ENCODE measurements around the gene NCAPG. TPM values are rescaled to one million over a fixed set of nuclear protein-coding genes. Genes with fewer than 3 reads are reported as not detected.

The NCAPG gene
- total and polyA plus RNA-seq, 2 donors from 2014 or later, result 0.19 to 0.91 TPM

DNA sequence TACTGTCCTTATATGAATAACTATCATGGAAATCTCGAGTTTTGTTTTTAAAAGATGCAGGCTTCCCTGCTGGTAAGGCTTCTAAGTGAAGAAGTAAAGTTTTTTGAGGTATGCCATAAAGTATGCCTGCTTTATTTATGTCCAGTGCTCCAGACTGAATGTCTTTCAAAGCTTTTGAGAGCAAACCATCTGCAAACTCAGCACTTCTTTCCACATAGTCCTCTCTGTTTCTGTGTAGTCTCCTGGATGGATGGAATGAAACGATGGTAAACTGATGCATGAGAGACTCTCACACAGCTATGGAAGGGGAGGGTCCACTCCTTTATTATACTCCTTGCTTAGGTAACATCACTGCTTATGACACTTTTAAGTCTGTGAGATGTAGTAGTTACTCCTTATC, 73.7 kb downstream of the NCAPG start:
- no peak overlapping the region for H3K27ac ChIP-seq (ENCODE audit: low read depth in 2 of 2, low read length in 2 of 2)
- DNase-seq (no peak), FAIRE-seq (no peak)
- H3K9me3 ChIP-seq (ENCODE audit: control insufficient read depth in 2 of 3, insufficient read depth in 1 of 3, low read length in 3 of 3), result no peaks in the 10 kb centered on the region
- H3K9ac ChIP-seq (ENCODE audit: low read length in 3 of 3), result no peak overlapping the region
- peaks cover 0 to 3% (median 0%) of the 10 kb centered on the region in 3 donors for H3K36me3 ChIP-seq (ENCODE audit: control insufficient read depth in 2 of 3, insufficient read depth in 3 of 3, low read length in 3 of 3)
- TF ChIP-seq, protein P1, sequence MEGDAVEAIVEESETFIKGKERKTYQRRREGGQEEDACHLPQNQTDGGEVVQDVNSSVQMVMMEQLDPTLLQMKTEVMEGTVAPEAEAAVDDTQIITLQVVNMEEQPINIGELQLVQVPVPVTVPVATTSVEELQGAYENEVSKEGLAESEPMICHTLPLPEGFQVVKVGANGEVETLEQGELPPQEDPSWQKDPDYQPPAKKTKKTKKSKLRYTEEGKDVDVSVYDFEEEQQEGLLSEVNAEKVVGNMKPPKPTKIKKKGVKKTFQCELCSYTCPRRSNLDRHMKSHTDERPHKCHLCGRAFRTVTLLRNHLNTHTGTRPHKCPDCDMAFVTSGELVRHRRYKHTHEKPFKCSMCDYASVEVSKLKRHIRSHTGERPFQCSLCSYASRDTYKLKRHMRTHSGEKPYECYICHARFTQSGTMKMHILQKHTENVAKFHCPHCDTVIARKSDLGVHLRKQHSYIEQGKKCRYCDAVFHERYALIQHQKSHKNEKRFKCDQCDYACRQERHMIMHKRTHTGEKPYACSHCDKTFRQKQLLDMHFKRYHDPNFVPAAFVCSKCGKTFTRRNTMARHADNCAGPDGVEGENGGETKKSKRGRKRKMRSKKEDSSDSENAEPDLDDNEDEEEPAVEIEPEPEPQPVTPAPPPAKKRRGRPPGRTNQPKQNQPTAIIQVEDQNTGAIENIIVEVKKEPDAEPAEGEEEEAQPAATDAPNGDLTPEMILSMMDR (IDR thresholded peaks at IDR 0.05; ENCODE audit: borderline replicate concordance, extremely low read depth, insufficient read depth), result no peak
- H3K4me3 ChIP-seq (ENCODE audit: low read length in 3 of 3), result no peak overlapping the region
- H3K27me3 ChIP-seq (ENCODE audit: control insufficient read depth, insufficient read depth, low read length), result no peaks in the 10 kb centered on the region
- intact Hi-C loops (cut with DNase I), result no loop called here
- no peaks in the 10 kb centered on the region for H3K4me1 ChIP-seq (ENCODE audit: control insufficient read depth in 2 of 3, insufficient read depth in 2 of 3, low read depth in 1 of 3, low read length in 3 of 3)

- intact Hi-C loops (cut with DNase I), result no loop called here
- H3K27me3 ChIP-seq (ENCODE audit: control insufficient read depth, insufficient read depth, low read length), result no peaks in the 10 kb centered on the region
Observed at GRCh38 chr4:17889692-17890091, 78.9 kb downstream of the NCAPG start.

DNA sequence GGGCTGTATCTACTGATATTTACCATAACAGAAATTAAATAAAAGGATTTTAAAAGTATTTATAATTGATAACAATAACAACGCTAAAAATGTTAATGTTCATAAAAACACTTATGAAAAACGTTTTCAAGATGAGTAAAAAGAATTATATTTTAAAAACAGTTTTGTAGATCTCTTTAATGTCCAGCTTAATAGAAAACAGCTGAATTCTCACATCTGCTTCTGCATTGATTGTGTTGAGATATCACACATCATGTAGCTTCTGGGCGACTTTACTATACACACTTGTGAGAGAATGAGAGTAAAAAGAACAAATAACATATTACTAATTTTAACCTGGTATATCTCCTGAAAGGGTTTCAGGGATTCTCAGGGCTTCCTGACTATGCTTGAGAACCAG, 83.6 kb downstream of the NCAPG start:
- no peak overlapping the region for H3K4me3 ChIP-seq (ENCODE audit: low read length in 3 of 3)
- H3K27me3 ChIP-seq (ENCODE audit: control insufficient read depth, insufficient read depth, low read length), result no peaks in the 10 kb centered on the region
- no peaks in the 10 kb centered on the region for H3K4me1 ChIP-seq (ENCODE audit: control insufficient read depth in 2 of 3, insufficient read depth in 2 of 3, low read depth in 1 of 3, low read length in 3 of 3)
- DNase-seq (no peak), FAIRE-seq (no peak)
- no peak overlapping the region for H3K9ac ChIP-seq (ENCODE audit: low read length in 3 of 3)
- H3K27ac ChIP-seq (ENCODE audit: low read depth in 2 of 2, low read length in 2 of 2), result no peak overlapping the region
- TF ChIP-seq, protein P1 (IDR thresholded peaks at IDR 0.05; ENCODE audit: borderline replicate concordance, extremely low read depth, insufficient read depth), result no peak
- no peaks in the 10 kb centered on the region for H3K9me3 ChIP-seq (ENCODE audit: control insufficient read depth in 2 of 3, insufficient read depth in 1 of 3, low read length in 3 of 3)
- intact Hi-C loops (cut with DNase I), result no loop called here
- no peaks in the 10 kb centered on the region for H3K36me3 ChIP-seq (ENCODE audit: control insufficient read depth in 2 of 3, insufficient read depth in 3 of 3, low read length in 3 of 3)

More at GRCh38 chr4:17889692-17890091, 78.9 kb downstream of the NCAPG start:
- TF ChIP-seq, protein P1 (IDR thresholded peaks at IDR 0.05; ENCODE audit: borderline replicate concordance, extremely low read depth, insufficient read depth), result no peak
- H3K9ac ChIP-seq (ENCODE audit: low read length in 3 of 3), result no peak overlapping the region
- H3K27ac ChIP-seq (ENCODE audit: low read depth in 2 of 2, low read length in 2 of 2), result no peak overlapping the region
- H3K4me1 ChIP-seq (ENCODE audit: control insufficient read depth in 2 of 3, insufficient read depth in 2 of 3, low read depth in 1 of 3, low read length in 3 of 3), result no peaks in the 10 kb centered on the region
- H3K4me3 ChIP-seq (ENCODE audit: low read length in 3 of 3), result no peak overlapping the region
- H3K36me3 ChIP-seq (ENCODE audit: control insufficient read depth in 2 of 3, insufficient read depth in 3 of 3, low read length in 3 of 3), result peaks cover 0 to under 1% (median 0%) of the 10 kb centered on the region in 3 donors
- DNase-seq (no peak), FAIRE-seq (no peak)
- no peaks in the 10 kb centered on the region for H3K9me3 ChIP-seq (ENCODE audit: control insufficient read depth in 2 of 3, insufficient read depth in 1 of 3, low read length in 3 of 3)

Other genes with a start within 250 kb of the NCAPG start
- 108 TPM for gene LAP3, start 233.8 kb upstream of the NCAPG start, total RNA-seq
- gene LAP3, start 233.8 kb upstream of the NCAPG start, polyA plus RNA-seq (ENCODE audit: insufficient read depth, low read depth, low replicate concordance), result 123 TPM
- gene MED28, start 196.3 kb upstream of the NCAPG start, total RNA-seq, result 45.2 TPM
- gene MED28, start 196.3 kb upstream of the NCAPG start, polyA plus RNA-seq (ENCODE audit: insufficient read depth, low read depth, low replicate concordance), result 26.1 TPM
- 0.09 TPM for gene FAM184B, start 29.4 kb upstream of the NCAPG start, total RNA-seq
- gene FAM184B, start 29.4 kb upstream of the NCAPG start, polyA plus RNA-seq (ENCODE audit: insufficient read depth, low read depth, low replicate concordance), result 0.39 TPM
- 40.7 TPM for gene DCAF16, start 222 bp upstream of the NCAPG start, total RNA-seq
- 7.4 TPM for gene DCAF16, start 222 bp upstream of the NCAPG start, polyA plus RNA-seq (ENCODE audit: insufficient read depth, low read depth, low replicate concordance)
- 13.7 TPM for gene LCORL, start 210.8 kb downstream of the NCAPG start, total RNA-seq
- 2.8 TPM for gene LCORL, start 210.8 kb downstream of the NCAPG start, polyA plus RNA-seq (ENCODE audit: insufficient read depth, low read depth, low replicate concordance)

All from kidney (tissue), 14 donors.